ENCODE data around the gene TNK1. TPM values are rescaled to one million over a fixed set of nuclear protein-coding genes. Genes with fewer than 3 reads are reported as not detected.
A peak's percentile ranks its signal among the peaks of the same experiment; 100 is the strongest.

TNK1 gene
- total RNA-seq, 1 experiment from 2014 or later, result 10.1 TPM

DNA sequence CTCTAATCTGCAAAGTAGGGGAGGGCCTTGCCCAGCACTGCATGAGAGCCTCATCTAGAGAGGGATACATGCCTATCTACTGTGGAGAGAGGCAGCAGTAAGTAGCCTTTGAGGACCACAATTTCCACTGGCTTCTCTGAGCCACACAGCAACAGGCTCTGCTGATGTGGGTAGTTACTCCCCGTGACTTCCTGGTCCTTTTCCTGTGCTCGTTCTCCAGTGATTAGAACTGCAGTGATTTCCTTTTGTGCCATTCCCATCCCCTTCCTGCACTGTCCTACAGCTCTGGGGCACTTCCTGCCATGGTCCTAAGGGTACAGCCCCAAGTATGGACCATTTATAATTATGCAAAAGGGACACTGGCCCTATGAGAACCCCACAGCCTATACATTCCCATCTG is 10.4 kb downstream of the TNK1 start:
- Histone ChIP-seq H3K23me2 (ENCODE audit: insufficient read length, low read depth, low read length, poor library complexity, severe bottlenecking) (peaks cover 12% of the 10 kb centered on the region), H2BK20ac (ENCODE audit: low read depth, low read length, poor library complexity, severe bottlenecking) (no peak overlapping the region), H2BK120ac (ENCODE audit: low read depth, low read length, poor library complexity, severe bottlenecking) (no peak overlapping the region), H3K56ac (ENCODE audit: insufficient read length, low read depth, low read length) (no peak overlapping the region), H4K5ac (ENCODE audit: insufficient read length, low read depth, low read length) (no peak overlapping the region), H2BK15ac (ENCODE audit: low read depth, low read length) (no peak overlapping the region), H3K79me1 (ENCODE audit: insufficient read depth, low read depth, low read length, poor library complexity, severe bottlenecking) (no peaks in the 10 kb centered on the region), H3K4me2 (ENCODE audit: insufficient read depth, insufficient read length, low read length) (no peak overlapping the region), H2BK5ac (ENCODE audit: insufficient read length, low read length) (no peak overlapping the region), H4K91ac (ENCODE audit: insufficient read length, low read depth, low read length) (no peak overlapping the region), H2AFZ (ENCODE audit: low read length) (no peak overlapping the region), H2AK5ac (ENCODE audit: insufficient read length, low read length) (no peak overlapping the region), H3K79me2 (ENCODE audit: insufficient read depth, low read length) (no peaks in the 10 kb centered on the region), H3K9me3 (ENCODE audit: control insufficient read depth, low read depth, low read length) (no peaks in the 10 kb centered on the region), H3K9ac (ENCODE audit: extremely low read depth, insufficient read length, low read length) (no peak overlapping the region), H3K4me1 (ENCODE audit: insufficient read depth, low read length) (peaks cover 7% of the 10 kb centered on the region; the same call in 1 of the 2 replicates), H4K8ac (replicated peaks; ENCODE audit: insufficient read length, low read depth, low read length) (no peak overlapping the region), H3K27ac (ENCODE audit: insufficient read length, low read depth, low read length) (no peak overlapping the region), H3K14ac (ENCODE audit: insufficient read depth, low read length) (no peak overlapping the region), H4K20me1 (ENCODE audit: control insufficient read depth, insufficient read depth, insufficient read length) (peaks cover 2% of the 10 kb centered on the region), H3K4ac (ENCODE audit: low read depth, low read length) (no peak overlapping the region), H3K27me3 (ENCODE audit: insufficient read depth, low read length) (no peaks in the 10 kb centered on the region), H2BK12ac (ENCODE audit: insufficient read length, low read depth, low read length) (no peak overlapping the region), H3K18ac (ENCODE audit: insufficient read length, low read depth, low read length) (no peak overlapping the region), H3K23ac (ENCODE audit: insufficient read length, low read depth, low read length) (no peak overlapping the region), H3T11ph (ENCODE audit: low read length) (no peak overlapping the region)
- Mint-ChIP-seq H3K27ac (peak overlapping the region in 1 of 3 experiments; percentile 76; a peak in 1 of 7 replicates), H3K4me1 (peaks cover 22% of the 10 kb centered on the region in 2 experiments), H3K27me3 (ENCODE audit: low read depth) (peaks cover 2% of the 10 kb centered on the region), H3K9me3 (no peaks in the 10 kb centered on the region; a peak in 1 of 5 replicates), H3K36me3 (ENCODE audit: insufficient read depth in 1 of 3, low read depth in 3 of 3) (peaks cover 27 to 51% (median 35%) of the 10 kb centered on the region in 3 experiments), H3K4me3 (no peak overlapping the region)
- DNase-seq, result no peak
- TF ChIP-seq CTCF (conservative IDR thresholded peaks at IDR 0.05), result no peak
- no CpG with 5 or more reads among the region's 2 CpGs for WGBS (ENCODE audit: extremely low coverage, insufficient read length, low lambda C conversion rate)

Measured in H9 (cell line).